Astrocyte (in vitro differentiated cells and primary cell): Measurements from ENCODE around the gene TMEM272.

Source experiments
- CTCF ChIP-seq: IDR thresholded peaks from 2 replicates; pipeline ENCODE4 v1.5.1; 2011; ENCODE audit warnings: low read depth, mild to moderate bottlenecking, inconsistent platforms, low read length, moderate library complexity; ENCODE audit not compliant: insufficient read depth
- EZH2 ChIP-seq: IDR thresholded peaks from 2 replicates; pipeline ENCODE4 v1.6.1; 2012; ENCODE audit warnings: mild to moderate bottlenecking, low read length, inconsistent platforms; ENCODE audit not compliant: insufficient read depth

GRCh38 chr13:51786425-51787265 is 58.3 kb downstream of the TMEM272 start:
- TF ChIP-seq CTCF (no peak), EZH2 (no peak)
